Right lobe of liver (tissue), 6 donors: ENCODE data around the gene EN1. TPM values are rescaled to one million over a fixed set of nuclear protein-coding genes. Genes with fewer than 3 reads are reported as not detected.

Source experiments
- ATAC-seq, 4 donors: fragments of 200-7000 bp; cut with Tn5 transposase; one replicate each; pipeline ENCODE4 v1.9.1; 2020; ENCODE audit warnings: mild to moderate bottlenecking in 4 of 4, moderate library complexity in 4 of 4
- DNase-seq, 3 donors: peaks; one replicate each; pipeline ENCODE4 v3.0.0-alpha.2; 2020
- H3K27ac ChIP-seq, 3 donors: fragments of 200-600 bp; one replicate each; pipeline ENCODE4 v1.8.0; 2022
- H3K27me3 ChIP-seq, 2 donors: fragments of 200-600 bp; one replicate each; pipeline ENCODE4 v1.8.0; 2022
- H3K36me3 ChIP-seq, 4 donors: fragments of 200-600 bp; sonication (generic) in 1 of 4; one replicate each; pipeline versions ENCODE4 v1.5.1 to v1.8.0; 2017 to 2022; ENCODE audit warnings: control low read depth in 1 of 4
- H3K4me1 ChIP-seq, 4 donors: fragments of 200-600 bp; sonication (generic) in 1 of 4; one replicate each; pipeline versions ENCODE4 v1.5.1 to v1.8.0; 2017 to 2022; ENCODE audit warnings: control low read depth in 1 of 4
- H3K4me3 ChIP-seq, 3 donors: fragments of 200-600 bp; one replicate each; pipeline ENCODE4 v1.8.0; 2022
- H3K9me3 ChIP-seq, 4 donors: fragments of 200-600 bp; sonication (generic) in 1 of 4; one replicate each; pipeline versions ENCODE4 v1.5.1 to v1.8.0; 2017 to 2022; ENCODE audit warnings: control low read depth in 1 of 4
- POLR2A ChIP-seq: fragments of 450-650 bp; IDR thresholded peaks from one replicate; pipeline ENCODE4 v1.6.1; 2017; ENCODE audit warnings: antibody characterized with exemption, mild to moderate bottlenecking
- WGBS: methylation state at CpG from one replicate; pipeline ENCODE4 v1.1.6; 2018; ENCODE audit warnings: low coverage, low lambda C conversion rate; ENCODE audit not compliant: insufficient coverage; ENCODE audit errors: missing lambda C conversion rate; 5-methylcytosine and 5-hydroxymethylcytosine counted together
- intact Hi-C, 2 donors: fragments of 100-400 bp; cut with DNase I; formaldehyde crosslinking; loops; one replicate each; pipeline versions ENCODE4 v1.11.2 to v1.14.1; 2022
- total RNA-seq, 6 experiments: library from RNA; depleted of rRNA in 2 of 6; stranded (reverse); fragments of >200 nt in 2 of 6; fragmentation: NEBNext Ultra II Directional in 3 of 6; extraction: Animal tissue kit (Norgen Biotek cat#: 25700) in 3 of 6; gene quantifications; one replicate each; pipeline versions ENCODE4 v1.1.0 to v1.2.4, GENCODE V29; 2016 to 2023
- TF ChIP-seq, protein P1 (sequence below), 4 donors: fragments of 200-600 bp in 3 of 4; fragments of 450-650 bp in 1 of 4; IDR thresholded peaks; one replicate each; pipeline versions ENCODE4 v1.5.1 to v1.8.0; 2016 to 2022; ENCODE audit warnings: antibody characterized with exemption in 4 of 4, mild to moderate bottlenecking in 2 of 4
- donor health status: DM: no; HTN: yes; CAD: no.
- donor health status: DM: no; HTN: no; CAD: no.
- donor health status: DM: no; HTN: no; CAD: no.
- donor health status: DM: no; HTN: yes; CAD: no.
- donor health status: DM: no; HTN: yes; CAD: no.

The EN1 gene
- total RNA-seq, 6 experiments from 2014 or later: not detected

DNA sequence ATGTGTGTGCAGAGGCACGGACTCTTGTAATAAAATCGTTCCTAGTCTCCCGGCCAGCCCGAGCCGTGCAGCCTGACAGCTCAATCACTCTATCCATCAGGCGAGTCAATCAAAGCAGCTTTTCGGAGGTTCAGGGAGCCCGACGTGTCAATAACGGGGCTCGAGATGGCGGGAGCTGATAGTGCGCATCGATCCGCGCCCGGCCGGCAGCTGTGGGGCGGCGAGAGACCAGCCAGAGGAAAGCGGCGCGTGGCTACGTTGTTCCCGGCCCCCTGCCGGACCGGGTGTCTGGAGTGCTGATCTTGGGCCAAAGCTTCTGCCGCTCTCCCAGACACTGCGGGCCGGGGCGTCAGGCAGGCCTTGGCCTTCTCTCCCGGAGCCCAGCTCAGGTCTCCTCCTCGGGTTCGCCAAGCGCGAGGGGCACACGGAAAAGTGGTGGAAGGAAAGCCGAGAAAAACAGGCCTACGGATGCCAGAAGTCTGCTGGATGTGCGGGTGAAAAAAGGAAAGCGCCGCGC is 2.4 kb downstream of the EN1 start:
- peak in 1 of 3 donors; percentile 35 for DNase-seq
- peak in 1 of 4 donors; percentile 24 for ATAC-seq
- H3K4me3 ChIP-seq: no peak overlapping the region
- no peaks in the 10 kb centered on the region for H3K9me3 ChIP-seq
- TF ChIP-seq, protein P1, sequence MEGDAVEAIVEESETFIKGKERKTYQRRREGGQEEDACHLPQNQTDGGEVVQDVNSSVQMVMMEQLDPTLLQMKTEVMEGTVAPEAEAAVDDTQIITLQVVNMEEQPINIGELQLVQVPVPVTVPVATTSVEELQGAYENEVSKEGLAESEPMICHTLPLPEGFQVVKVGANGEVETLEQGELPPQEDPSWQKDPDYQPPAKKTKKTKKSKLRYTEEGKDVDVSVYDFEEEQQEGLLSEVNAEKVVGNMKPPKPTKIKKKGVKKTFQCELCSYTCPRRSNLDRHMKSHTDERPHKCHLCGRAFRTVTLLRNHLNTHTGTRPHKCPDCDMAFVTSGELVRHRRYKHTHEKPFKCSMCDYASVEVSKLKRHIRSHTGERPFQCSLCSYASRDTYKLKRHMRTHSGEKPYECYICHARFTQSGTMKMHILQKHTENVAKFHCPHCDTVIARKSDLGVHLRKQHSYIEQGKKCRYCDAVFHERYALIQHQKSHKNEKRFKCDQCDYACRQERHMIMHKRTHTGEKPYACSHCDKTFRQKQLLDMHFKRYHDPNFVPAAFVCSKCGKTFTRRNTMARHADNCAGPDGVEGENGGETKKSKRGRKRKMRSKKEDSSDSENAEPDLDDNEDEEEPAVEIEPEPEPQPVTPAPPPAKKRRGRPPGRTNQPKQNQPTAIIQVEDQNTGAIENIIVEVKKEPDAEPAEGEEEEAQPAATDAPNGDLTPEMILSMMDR (IDR thresholded peaks at IDR 0.05): no peak
- TF ChIP-seq POLR2A: no peak
- peaks cover 0 to 21% (median 0%) of the 10 kb centered on the region in 4 donors for H3K4me1 ChIP-seq
- intact Hi-C loops: no loop called here
- H3K27me3 ChIP-seq: peaks cover 46 to 71% of the 10 kb centered on the region in 2 donors
- H3K27ac ChIP-seq: no peak overlapping the region
- 5% methylated on average over 20 of the region's 43 CpGs for WGBS
- no peaks in the 10 kb centered on the region for H3K36me3 ChIP-seq

DNA sequence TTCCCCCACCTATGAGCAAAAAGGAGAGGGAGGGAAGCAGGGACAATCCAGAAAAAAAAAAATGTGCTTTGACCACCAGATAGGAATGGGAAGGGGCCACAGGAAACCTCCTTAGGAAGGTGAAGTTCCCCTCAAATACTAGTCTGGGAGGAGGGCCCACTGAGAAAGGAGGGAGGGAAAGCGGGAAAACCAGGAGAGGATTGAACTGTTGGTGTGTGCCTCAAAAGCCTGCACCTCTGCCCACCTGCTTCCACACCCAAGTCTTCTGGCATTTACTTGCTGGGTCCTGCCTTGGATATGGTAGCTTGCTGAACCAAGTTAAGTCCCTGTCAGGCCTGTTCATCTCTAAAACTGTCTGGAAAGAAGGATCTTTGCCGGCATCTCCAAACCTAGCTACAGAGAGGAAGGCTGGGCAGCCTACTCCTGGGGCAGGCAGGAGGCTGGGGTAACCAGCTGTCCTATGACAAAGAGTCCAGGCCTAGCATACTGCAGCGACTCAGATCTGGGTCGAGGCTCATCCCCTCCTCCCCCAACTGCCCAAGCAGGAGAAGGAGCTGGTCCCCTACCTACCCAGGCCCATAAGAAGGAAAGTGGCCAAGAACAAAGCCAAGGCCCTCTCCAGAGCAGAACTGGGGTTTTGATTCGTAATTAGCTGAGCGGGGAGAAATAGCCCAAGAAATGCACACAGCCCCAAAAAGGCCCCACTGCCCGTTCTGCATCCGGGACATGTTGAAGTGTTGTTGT is 3.0 kb downstream of the EN1 start:
- H3K9me3 ChIP-seq: no peaks in the 10 kb centered on the region
- H3K27ac ChIP-seq: no peak overlapping the region
- intact Hi-C loops: no loop called here
- DNase-seq (peak in 1 of 3 donors; percentile 11), ATAC-seq (no peak)
- peaks cover 0 to 21% (median 0%) of the 10 kb centered on the region in 4 donors for H3K4me1 ChIP-seq
- H3K27me3 ChIP-seq: peaks cover 42 to 65% of the 10 kb centered on the region in 2 donors
- no peak for TF ChIP-seq POLR2A
- TF ChIP-seq, protein P1 (IDR thresholded peaks at IDR 0.05): no peak
- 4% methylated on average over 4 of the region's 8 CpGs for WGBS
- no peak overlapping the region for H3K4me3 ChIP-seq
- H3K36me3 ChIP-seq: no peaks in the 10 kb centered on the region

DNA sequence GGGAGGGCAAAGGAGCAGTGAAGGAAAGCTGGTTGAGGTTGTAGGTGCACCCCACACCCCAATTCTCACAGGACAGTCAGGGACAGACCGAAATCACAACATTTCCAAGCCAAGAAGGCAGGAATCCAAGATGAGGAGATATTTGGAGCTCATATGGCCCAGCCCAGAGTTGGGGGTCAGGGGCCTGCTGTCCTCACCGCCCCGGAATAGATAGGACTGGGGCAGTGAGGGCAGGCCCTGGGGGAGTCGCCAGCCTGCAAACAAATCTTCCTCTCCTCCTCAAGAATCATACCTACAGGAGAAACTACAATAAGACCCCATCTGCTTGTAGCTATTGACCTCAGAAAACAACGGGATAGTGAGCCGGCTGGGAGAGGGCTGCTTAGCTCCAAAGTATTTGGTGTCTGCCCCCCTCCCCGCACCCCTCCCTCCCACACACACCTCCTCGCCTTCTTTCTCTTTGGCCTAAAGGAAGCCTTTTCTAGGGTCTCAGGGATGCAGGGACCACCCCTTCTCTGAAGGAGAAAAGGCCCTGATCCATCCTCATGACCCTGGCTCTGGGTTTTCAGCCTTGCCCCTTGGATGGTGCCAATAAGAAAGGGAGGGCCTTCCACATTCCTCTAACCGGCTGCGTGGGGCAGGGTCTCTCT is 3.8 kb downstream of the EN1 start:
- TF ChIP-seq POLR2A: no peak
- TF ChIP-seq, protein P1 (IDR thresholded peaks at IDR 0.05): no peak
- peaks cover 40 to 60% of the 10 kb centered on the region in 2 donors for H3K27me3 ChIP-seq
- H3K27ac ChIP-seq: no peak overlapping the region
- H3K36me3 ChIP-seq: no peaks in the 10 kb centered on the region
- H3K4me3 ChIP-seq: no peak overlapping the region
- no peak for DNase-seq
- ATAC-seq: no peak
- no peaks in the 10 kb centered on the region for H3K9me3 ChIP-seq
- WGBS: 10% methylated on average over 9 of the region's 10 CpGs
- intact Hi-C loops: no loop called here
- peaks cover 0 to 21% (median 0%) of the 10 kb centered on the region in 4 donors for H3K4me1 ChIP-seq

DNA sequence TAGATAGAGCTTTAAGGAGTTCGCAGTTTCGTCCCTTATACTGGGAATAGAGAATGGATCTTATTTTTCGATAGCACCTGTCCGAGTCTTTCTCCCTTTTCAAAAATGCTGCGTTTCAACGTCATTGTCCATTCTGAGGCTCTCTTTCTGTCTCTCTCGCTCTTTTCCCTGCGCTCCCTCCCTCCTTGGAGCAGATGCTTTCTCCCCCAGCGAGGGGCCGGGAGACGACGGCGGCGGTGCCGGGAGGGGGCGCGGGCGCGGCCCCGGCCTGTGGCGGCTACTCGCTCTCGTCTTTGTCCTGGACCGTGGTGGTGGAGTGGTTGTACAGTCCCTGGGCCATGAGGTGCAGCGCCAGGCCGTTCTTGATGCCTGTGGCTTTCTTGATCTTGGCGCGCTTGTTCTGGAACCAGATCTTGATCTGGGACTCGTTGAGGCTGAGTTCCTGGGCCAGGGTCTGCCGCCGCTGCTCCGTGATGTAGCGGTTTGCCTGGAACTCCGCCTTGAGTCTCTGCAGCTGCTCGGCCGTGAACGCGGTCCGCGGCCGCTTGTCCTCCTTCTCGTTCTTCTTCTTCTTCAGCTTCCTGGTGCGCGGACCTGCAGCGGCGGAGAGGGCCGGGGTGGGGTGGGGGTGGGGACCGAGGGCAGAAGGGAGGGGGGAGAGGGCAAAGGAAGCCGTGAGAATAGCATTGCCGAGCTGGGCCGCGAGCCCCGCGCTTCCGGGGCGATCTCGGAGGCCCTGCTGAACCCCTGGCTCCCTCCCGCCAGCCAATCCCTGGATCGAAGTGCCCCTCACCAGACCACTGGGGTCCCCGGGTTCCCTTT is 4.6 kb downstream of the EN1 start:
- Histone ChIP-seq H3K4me1 (peaks cover 0 to 20% (median 0%) of the 10 kb centered on the region in 4 donors), H3K4me3 (no peak overlapping the region), H3K27ac (no peak overlapping the region), H3K27me3 (peaks cover 39 to 60% of the 10 kb centered on the region in 2 donors), H3K9me3 (no peaks in the 10 kb centered on the region), H3K36me3 (no peaks in the 10 kb centered on the region)
- whole genome bisulfite sequencing: 8% methylated on average over 36 of the region's 60 CpGs
- ATAC-seq: no peak
- DNase-seq: peak in 1 of 3 donors; percentile 38
- TF ChIP-seq POLR2A: no peak
- TF ChIP-seq, protein P1 (IDR thresholded peaks at IDR 0.05): no peak
- intact Hi-C loops: no loop called here
